ENCODE data around the gene SLC38A6. TPM values are rescaled to one million over a fixed set of nuclear protein-coding genes. Genes with fewer than 3 reads are reported as not detected.

Gene SLC38A6
- total and polyA plus RNA-seq, 12 donors, result 2.6 to 8.9 (median 3.6) TPM

DNA sequence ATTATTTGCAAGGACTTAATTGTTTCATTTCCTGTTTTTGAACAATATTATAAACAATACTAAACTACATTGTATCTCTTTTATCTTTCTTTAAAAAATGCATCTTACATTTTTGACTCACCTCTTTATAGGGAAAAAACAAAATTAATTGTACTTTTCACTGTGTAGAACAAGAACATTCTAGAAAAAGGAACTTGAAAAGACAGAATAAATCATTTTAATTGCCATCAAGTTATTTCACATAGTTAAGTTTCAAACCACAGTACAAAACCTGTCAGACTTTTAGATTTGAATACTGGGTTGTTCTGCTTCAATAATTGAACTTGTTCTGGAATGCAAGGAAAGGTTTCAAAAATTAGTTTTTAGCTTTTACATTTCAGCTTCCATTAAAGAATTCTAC is 50.0 kb downstream of the SLC38A6 start:
- peaks cover 0 to 13% (median 0%) of the 10 kb centered on the region in 9 donors for H3K4me1 ChIP-seq
- no peak for DNase-seq
- TF ChIP-seq, protein P1, sequence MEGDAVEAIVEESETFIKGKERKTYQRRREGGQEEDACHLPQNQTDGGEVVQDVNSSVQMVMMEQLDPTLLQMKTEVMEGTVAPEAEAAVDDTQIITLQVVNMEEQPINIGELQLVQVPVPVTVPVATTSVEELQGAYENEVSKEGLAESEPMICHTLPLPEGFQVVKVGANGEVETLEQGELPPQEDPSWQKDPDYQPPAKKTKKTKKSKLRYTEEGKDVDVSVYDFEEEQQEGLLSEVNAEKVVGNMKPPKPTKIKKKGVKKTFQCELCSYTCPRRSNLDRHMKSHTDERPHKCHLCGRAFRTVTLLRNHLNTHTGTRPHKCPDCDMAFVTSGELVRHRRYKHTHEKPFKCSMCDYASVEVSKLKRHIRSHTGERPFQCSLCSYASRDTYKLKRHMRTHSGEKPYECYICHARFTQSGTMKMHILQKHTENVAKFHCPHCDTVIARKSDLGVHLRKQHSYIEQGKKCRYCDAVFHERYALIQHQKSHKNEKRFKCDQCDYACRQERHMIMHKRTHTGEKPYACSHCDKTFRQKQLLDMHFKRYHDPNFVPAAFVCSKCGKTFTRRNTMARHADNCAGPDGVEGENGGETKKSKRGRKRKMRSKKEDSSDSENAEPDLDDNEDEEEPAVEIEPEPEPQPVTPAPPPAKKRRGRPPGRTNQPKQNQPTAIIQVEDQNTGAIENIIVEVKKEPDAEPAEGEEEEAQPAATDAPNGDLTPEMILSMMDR (IDR thresholded peaks at IDR 0.05), result no peak
- ATAC-seq, result no peak
- H3K27ac ChIP-seq, result no peak overlapping the region
- H3K4me3 ChIP-seq, result no peak overlapping the region
- H3K36me3 ChIP-seq, result no peaks in the 10 kb centered on the region
- intact Hi-C loops (cut with DNase I), result no loop called here
- H3K9me3 ChIP-seq, result no peaks in the 10 kb centered on the region
- no peaks in the 10 kb centered on the region for H3K27me3 ChIP-seq

GRCh38 chr14:61033054-61033453 is 52.0 kb downstream of the SLC38A6 start:
- Histone ChIP-seq H3K4me1 (peaks cover 0 to 13% (median 0%) of the 10 kb centered on the region in 9 donors), H3K36me3 (no peaks in the 10 kb centered on the region), H3K27ac (no peak overlapping the region), H3K4me3 (no peak overlapping the region), H3K9me3 (no peaks in the 10 kb centered on the region), H3K27me3 (no peaks in the 10 kb centered on the region)
- TF ChIP-seq, protein P1 (IDR thresholded peaks at IDR 0.05), result no peak
- no peak for DNase-seq
- no peak for ATAC-seq
- intact Hi-C loops (cut with DNase I), result no loop called here
- WGBS, 2 donors, result 92 to 93% methylated on average over 3 of the region's 3 CpGs

- Histone ChIP-seq H3K4me3 (no peak overlapping the region), H3K36me3 (no peaks in the 10 kb centered on the region), H3K27ac (no peak overlapping the region), H3K9me3 (no peaks in the 10 kb centered on the region), H3K27me3 (no peaks in the 10 kb centered on the region), H3K4me1 (peaks cover 0 to 13% (median 0%) of the 10 kb centered on the region in 9 donors)
- DNase-seq, result no peak
- TF ChIP-seq, protein P1 (IDR thresholded peaks at IDR 0.05), result no peak
- intact Hi-C loops (cut with DNase I), result no loop called here
- ATAC-seq, result no peak
These were observed 52.8 kb downstream of the SLC38A6 start for GRCh38 chr14:61033855-61034254.

DNA sequence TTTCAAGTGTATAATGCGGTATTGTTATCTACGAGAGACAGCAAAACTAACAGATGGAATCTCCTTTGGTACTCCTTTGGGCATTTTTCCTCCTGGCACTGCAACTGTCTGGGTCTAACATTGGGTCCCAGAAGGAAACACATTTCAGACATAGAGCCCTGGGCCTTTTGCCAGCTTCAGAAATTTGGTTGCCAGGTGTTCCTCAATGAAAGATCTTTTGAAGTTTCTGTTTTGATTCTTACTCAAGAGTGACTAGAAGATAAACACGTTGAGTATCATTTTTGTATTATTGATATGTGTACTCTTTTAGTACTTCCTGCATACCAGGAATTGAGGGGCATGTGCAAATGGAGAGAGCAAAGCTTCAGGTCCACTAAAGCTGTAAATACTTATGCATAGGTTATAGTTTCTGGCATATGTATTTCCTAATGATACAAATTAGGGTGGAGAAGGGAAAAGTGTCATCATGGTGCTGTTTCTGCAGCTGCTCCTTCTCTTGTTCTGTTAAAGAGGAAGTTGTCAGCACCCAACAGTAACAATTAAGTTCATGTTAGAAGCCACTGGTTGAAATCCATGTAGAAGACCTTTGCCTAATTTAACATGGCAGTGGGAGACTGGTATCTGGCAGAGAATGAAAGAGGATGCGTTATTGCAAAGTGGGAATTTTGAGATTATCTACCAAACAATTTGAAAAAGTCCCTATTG is 53.5 kb downstream of the SLC38A6 start:
- DNase-seq (no peak), ATAC-seq (no peak)
- WGBS, 2 donors, result 59 to 65% methylated on average over 4 of the region's 4 CpGs
- Histone ChIP-seq H3K9me3 (no peaks in the 10 kb centered on the region), H3K4me1 (peaks cover 0 to 13% (median 0%) of the 10 kb centered on the region in 9 donors), H3K36me3 (no peaks in the 10 kb centered on the region), H3K27ac (no peak overlapping the region), H3K27me3 (no peaks in the 10 kb centered on the region), H3K4me3 (no peak overlapping the region)
- TF ChIP-seq, protein P1 (IDR thresholded peaks at IDR 0.05), result no peak
- intact Hi-C loops (cut with DNase I), result no loop called here
